NK-92 treated with Interleukin-12 subunit alpha and Interleukin-12 subunit beta, amount 100 ng/mL, for 24 hours (cell line): Measurements from ENCODE around the gene CLIP2.
"Not testable (repeated sequence)": the region's sequence is repeated elsewhere in the genome, so short reads cannot be mapped to it uniquely, and the experiment has no call there.

Experiments
- DNase-seq: peaks from one replicate; lab custom pipeline; 2025; lab: John Stamatoyannopoulos, UW

The CLIP2 gene

GRCh38 chr7:74403521-74404387 lies 114.5 kb downstream of the CLIP2 start:
- DNase-seq = no peak

GRCh38 chr7:74404388-74404700 lies 115.1 kb downstream of the CLIP2 start:
- DNase-seq = no peak

- DNase-seq = no peak
Measured at GRCh38 chr7:74404741-74405140, 115.5 kb downstream of the CLIP2 start.

- DNase-seq = no peak
Measured at GRCh38 chr7:74405191-74405898, 116.1 kb downstream of the CLIP2 start.

- no peak for DNase-seq
Measured at GRCh38 chr7:74405899-74406512, 116.8 kb downstream of the CLIP2 start.

GRCh38 chr7:74407958-74408357 lies 118.8 kb downstream of the CLIP2 start:
- no peak for DNase-seq

GRCh38 chr7:74409571-74409970 lies 120.4 kb downstream of the CLIP2 start:
- no peak for DNase-seq

GRCh38 chr7:74410772-74411171 lies 121.6 kb downstream of the CLIP2 start:
- DNase-seq = no peak

- not testable (repeated sequence) for DNase-seq
Measured at GRCh38 chr7:74411571-74411970, 122.4 kb downstream of the CLIP2 start.

GRCh38 chr7:74412056-74412455 lies 122.8 kb downstream of the CLIP2 start:
- no peak for DNase-seq

GRCh38 chr7:74412603-74413002 lies 123.4 kb downstream of the CLIP2 start:
- DNase-seq = no peak

- DNase-seq = not testable (repeated sequence)
Measured at GRCh38 chr7:74414595-74415333, 125.6 kb downstream of the CLIP2 start.

- peak; percentile 22 for DNase-seq
Measured at GRCh38 chr7:74417419-74417971, 128.3 kb downstream of the CLIP2 start.

GRCh38 chr7:74418076-74418475 lies 128.9 kb downstream of the CLIP2 start:
- DNase-seq = no peak

GRCh38 chr7:74418538-74418937 lies 129.3 kb downstream of the CLIP2 start:
- no peak for DNase-seq

- not testable (repeated sequence) for DNase-seq
Measured at GRCh38 chr7:74419232-74419631, 130.0 kb downstream of the CLIP2 start.

GRCh38 chr7:74420006-74420405 lies 130.8 kb downstream of the CLIP2 start:
- no peak for DNase-seq

- no peak for DNase-seq
Measured at GRCh38 chr7:74424291-74424880, 135.2 kb downstream of the CLIP2 start.

GRCh38 chr7:74428023-74428422 lies 138.8 kb downstream of the CLIP2 start:
- no peak for DNase-seq

GRCh38 chr7:74429153-74429747 lies 140.0 kb downstream of the CLIP2 start:
- DNase-seq = no peak

- DNase-seq = not testable (repeated sequence)
Measured at GRCh38 chr7:74430409-74430808, 141.2 kb downstream of the CLIP2 start.
